Type B pancreatic cell (in vitro differentiated cells): Measurements from ENCODE around the gene BNC2. TPM values are rescaled to one million over a fixed set of nuclear protein-coding genes. Genes with fewer than 3 reads are reported as not detected.

ENCODE experiments used
- DNase-seq: peaks from one replicate; pipeline ENCODE4 v3.0.0; 2021; ENCODE audit warnings: mixed read lengths; ENCODE audit not compliant: unreplicated experiment; ENCODE audit errors: extremely low spot score
- H3K27ac Mint-ChIP-seq: 2 replicates; pipeline ENCODE4 v1.8.0; 2021; ENCODE audit warnings: mild to moderate bottlenecking, mixed read lengths
- H3K27me3 Mint-ChIP-seq: 2 replicates; pipeline ENCODE4 v1.8.0; 2021; ENCODE audit warnings: mixed read lengths
- H3K36me3 Mint-ChIP-seq: 2 replicates; pipeline ENCODE4 v1.8.0; 2021; ENCODE audit warnings: mixed read lengths
- H3K4me1 Mint-ChIP-seq: one replicate; pipeline ENCODE4 v1.8.0; 2021; ENCODE audit warnings: mixed read lengths; ENCODE audit not compliant: unreplicated experiment
- H3K4me3 Mint-ChIP-seq: 2 replicates; pipeline ENCODE4 v1.8.0; 2021; ENCODE audit warnings: mild to moderate bottlenecking, mixed read lengths
- H3K9me3 Mint-ChIP-seq: 2 replicates; pipeline ENCODE4 v1.8.0; 2021; ENCODE audit warnings: mixed read lengths
- total RNA-seq: library from RNA; stranded (reverse); gene quantifications from 2 replicates; pipeline ENCODE4 v1.2.1, GENCODE V29; 2021; ENCODE audit warnings: low replicate concordance
- TF ChIP-seq, protein P1 (sequence below): fragments of 200-600 bp; sonication (generic); conservative IDR thresholded peaks from 2 replicates; pipeline ENCODE4 v1.5.0; 2021; ENCODE audit warnings: antibody characterized with exemption, mild to moderate bottlenecking

Gene BNC2
- total RNA-seq, 1 donor from 2014 or later, result 80.9 TPM

DNA sequence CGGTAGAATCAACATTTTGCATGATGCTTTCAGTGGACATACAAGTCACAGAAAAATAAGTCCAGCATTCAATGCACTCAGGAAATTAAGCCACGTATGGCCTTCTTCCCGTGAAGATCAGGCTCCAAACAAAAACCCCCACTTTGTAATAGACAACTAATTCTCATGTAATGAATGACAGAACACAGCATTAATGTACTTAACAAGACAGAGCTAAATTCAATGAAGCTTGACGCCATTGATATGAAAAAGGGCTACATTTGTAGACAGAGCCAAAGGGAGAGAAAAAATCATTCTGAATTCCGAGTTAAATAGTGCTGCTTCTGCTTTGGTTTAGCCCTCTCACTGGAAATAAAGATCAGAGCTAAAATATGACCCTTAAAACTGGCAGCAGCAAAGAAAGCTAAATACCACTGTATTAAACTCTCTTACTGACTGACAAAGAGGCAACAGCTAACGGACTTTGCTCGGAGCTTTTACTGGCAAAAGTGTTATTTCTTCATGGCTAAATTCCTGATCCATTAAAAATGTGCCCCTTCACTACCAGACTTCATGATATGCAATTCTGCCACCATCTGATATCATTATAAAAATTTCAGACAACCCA, 250.5 kb downstream of the BNC2 start:
- TF ChIP-seq, protein P1, sequence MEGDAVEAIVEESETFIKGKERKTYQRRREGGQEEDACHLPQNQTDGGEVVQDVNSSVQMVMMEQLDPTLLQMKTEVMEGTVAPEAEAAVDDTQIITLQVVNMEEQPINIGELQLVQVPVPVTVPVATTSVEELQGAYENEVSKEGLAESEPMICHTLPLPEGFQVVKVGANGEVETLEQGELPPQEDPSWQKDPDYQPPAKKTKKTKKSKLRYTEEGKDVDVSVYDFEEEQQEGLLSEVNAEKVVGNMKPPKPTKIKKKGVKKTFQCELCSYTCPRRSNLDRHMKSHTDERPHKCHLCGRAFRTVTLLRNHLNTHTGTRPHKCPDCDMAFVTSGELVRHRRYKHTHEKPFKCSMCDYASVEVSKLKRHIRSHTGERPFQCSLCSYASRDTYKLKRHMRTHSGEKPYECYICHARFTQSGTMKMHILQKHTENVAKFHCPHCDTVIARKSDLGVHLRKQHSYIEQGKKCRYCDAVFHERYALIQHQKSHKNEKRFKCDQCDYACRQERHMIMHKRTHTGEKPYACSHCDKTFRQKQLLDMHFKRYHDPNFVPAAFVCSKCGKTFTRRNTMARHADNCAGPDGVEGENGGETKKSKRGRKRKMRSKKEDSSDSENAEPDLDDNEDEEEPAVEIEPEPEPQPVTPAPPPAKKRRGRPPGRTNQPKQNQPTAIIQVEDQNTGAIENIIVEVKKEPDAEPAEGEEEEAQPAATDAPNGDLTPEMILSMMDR, result no peak
- Mint-ChIP-seq H3K9me3 (no peaks in the 10 kb centered on the region), H3K4me1 (peaks cover 42% of the 10 kb centered on the region), H3K27ac (no peak overlapping the region), H3K27me3 (no peaks in the 10 kb centered on the region), H3K36me3 (no peaks in the 10 kb centered on the region), H3K4me3 (no peak overlapping the region)
- no peak for DNase-seq

- H3K4me1 Mint-ChIP-seq, result peaks cover 36% of the 10 kb centered on the region
- H3K36me3 Mint-ChIP-seq, result no peaks in the 10 kb centered on the region
- DNase-seq, result no peak
- no peak overlapping the region for H3K27ac Mint-ChIP-seq
- H3K9me3 Mint-ChIP-seq, result no peaks in the 10 kb centered on the region
- TF ChIP-seq, protein P1, result no peak
- H3K27me3 Mint-ChIP-seq, result no peaks in the 10 kb centered on the region
- no peak overlapping the region for H3K4me3 Mint-ChIP-seq
Measured at GRCh38 chr9:16619402-16619801, 251.1 kb downstream of the BNC2 start.

DNA sequence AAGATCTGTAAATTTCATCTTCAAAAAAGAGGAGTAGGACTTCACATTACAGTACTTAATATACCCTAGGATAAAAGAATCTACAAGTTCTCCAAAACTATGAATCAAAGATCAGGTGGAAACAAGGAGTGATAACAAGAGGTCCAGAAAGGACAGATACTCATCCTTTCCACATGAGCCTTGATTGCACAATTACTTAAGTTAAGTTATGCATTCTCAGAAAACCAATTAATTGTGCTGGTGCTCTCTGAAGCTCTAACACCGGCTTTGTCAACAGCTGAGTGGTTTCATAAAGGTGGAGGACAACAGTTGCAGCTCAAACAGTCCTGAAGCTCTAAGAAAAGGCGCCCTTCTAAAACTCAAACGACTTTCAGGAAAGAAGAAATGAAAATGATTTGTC, 251.9 kb downstream of the BNC2 start:
- DNase-seq, result no peak
- no peak overlapping the region for H3K27ac Mint-ChIP-seq
- peaks cover 28% of the 10 kb centered on the region for H3K4me1 Mint-ChIP-seq
- no peaks in the 10 kb centered on the region for H3K27me3 Mint-ChIP-seq
- H3K36me3 Mint-ChIP-seq, result no peaks in the 10 kb centered on the region
- H3K4me3 Mint-ChIP-seq, result no peak overlapping the region
- TF ChIP-seq, protein P1, result no peak
- no peaks in the 10 kb centered on the region for H3K9me3 Mint-ChIP-seq

GRCh38 chr9:16616686-16617085, 253.8 kb downstream of the BNC2 start:
- Mint-ChIP-seq H3K27ac (no peak overlapping the region), H3K36me3 (no peaks in the 10 kb centered on the region), H3K9me3 (no peaks in the 10 kb centered on the region), H3K27me3 (no peaks in the 10 kb centered on the region), H3K4me1 (peaks cover 33% of the 10 kb centered on the region), H3K4me3 (no peak overlapping the region)
- TF ChIP-seq, protein P1, result no peak
- DNase-seq, result no peak

DNA sequence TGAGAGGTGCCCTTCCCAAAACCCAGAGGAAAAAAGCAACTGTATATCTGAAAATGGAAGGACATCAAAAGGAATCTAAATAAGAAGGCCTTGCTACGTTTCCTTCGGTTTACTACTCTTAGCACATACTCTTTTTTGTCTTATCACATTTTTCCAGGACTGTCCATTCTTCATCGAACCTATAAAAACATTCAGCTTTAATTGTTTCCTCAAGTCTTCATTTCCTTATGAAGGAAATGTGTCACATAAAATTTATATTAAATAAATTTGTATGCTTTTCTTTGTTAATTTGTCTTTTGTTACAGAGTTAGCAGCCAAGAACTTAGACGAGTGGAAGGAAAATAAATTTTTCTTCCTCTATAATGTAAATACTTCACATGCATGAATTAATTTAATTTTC, 255.0 kb downstream of the BNC2 start:
- Mint-ChIP-seq H3K4me3 (no peak overlapping the region), H3K9me3 (no peaks in the 10 kb centered on the region), H3K36me3 (no peaks in the 10 kb centered on the region), H3K27me3 (no peaks in the 10 kb centered on the region), H3K4me1 (peaks cover 34% of the 10 kb centered on the region), H3K27ac (no peak overlapping the region)
- TF ChIP-seq, protein P1, result no peak
- no peak for DNase-seq

GRCh38 chr9:16613605-16614004, 256.9 kb downstream of the BNC2 start:
- Mint-ChIP-seq H3K36me3 (no peaks in the 10 kb centered on the region), H3K27me3 (no peaks in the 10 kb centered on the region), H3K9me3 (no peaks in the 10 kb centered on the region), H3K4me3 (no peak overlapping the region), H3K4me1 (peaks cover 32% of the 10 kb centered on the region), H3K27ac (no peak overlapping the region)
- TF ChIP-seq, protein P1, result no peak
- DNase-seq, result no peak
